OCI-M1 (cell line): Measurements from ENCODE around the gene TOR3A.
"Not testable (repeated sequence)": the region's sequence is repeated elsewhere in the genome, so short reads cannot be mapped to it uniquely, and the experiment has no call there.

Source experiments
- DNase-seq: peaks from one replicate; lab custom pipeline; 2025; lab: John Stamatoyannopoulos, UW

TOR3A gene

DNA sequence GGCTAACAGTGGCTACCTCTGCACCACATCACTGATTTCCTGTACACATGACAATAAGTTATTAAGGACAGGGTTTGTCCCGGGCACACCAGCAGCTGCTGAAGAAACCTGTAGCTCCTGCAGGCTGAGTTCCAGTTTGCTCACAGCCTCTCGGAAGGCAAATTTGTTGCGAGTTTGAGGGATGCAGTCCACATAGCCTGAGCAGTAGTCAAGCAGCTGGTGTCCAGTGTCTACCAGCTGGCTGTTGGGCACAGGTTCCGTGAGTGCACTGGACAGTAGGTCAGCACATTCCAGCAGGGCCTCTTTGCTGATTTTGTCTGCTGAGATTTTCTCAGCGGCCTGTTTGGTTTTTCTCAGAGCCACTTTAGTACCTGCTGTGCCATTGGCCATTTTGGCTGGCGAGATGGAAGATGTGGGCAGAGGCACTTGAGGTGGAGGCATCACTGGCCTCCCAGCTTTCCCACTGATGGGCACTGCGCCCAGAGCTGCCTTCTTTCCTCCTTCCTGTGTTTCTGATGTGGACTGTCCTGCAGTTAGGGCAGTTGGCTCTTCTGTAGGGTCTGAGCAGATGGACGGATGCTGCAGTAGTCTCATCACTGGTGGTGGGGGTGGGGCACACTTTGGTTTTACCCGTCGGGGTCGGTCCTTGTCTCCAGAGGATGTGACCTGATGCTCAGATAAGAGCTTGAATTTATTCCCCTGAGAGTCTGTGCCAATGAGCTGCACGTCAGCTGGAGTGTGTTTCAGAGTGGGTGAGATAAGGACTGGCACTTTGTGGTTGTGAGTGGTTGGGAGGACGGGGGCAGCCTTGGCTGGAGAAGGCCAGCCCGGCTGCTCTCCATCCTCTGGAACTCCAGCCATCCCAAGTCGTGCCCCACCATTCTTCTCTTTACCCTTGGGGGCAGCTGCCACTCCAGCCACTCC is 26.1 kb downstream of the TOR3A start:
- DNase-seq: no peak

DNA sequence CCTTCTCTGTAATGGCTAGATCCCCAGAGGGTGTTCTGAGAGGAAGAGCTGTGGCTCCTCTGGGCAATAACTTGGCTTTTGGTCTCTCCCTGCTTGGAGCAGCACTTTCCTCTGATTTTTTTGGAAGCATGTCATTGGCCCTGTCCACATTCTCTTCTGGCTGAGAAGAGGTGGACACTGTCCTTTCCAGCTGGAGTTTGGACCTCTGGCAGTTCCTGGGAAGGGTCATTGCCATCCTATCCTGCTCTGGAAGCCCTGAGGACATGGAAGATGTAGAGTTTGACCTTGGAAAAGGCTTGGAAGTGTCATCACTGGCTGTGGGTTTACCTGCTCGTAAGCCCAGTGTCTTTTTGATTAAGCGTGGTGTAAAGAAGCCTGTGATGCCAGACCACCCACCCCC is 26.8 kb downstream of the TOR3A start:
- DNase-seq: no peak

DNA sequence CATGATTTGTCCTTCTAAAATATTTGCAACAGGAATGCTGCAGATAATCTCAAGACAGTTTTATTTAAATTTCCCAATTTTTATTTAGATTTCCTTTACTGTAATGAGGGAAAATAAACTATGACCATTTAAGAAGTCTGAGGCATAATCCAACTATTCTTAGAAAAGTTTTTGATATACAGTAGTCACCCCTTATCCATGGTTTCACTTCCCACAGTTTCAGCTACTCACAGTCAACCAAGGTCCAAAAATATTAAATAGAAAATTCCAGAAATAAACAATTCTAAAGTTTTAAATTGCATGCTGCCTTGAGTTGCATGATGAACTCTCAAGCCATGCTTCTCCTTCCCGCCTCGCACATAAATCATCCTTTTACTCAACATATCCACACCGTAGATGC is 33.3 kb downstream of the TOR3A start:
- DNase-seq: no peak

DNA sequence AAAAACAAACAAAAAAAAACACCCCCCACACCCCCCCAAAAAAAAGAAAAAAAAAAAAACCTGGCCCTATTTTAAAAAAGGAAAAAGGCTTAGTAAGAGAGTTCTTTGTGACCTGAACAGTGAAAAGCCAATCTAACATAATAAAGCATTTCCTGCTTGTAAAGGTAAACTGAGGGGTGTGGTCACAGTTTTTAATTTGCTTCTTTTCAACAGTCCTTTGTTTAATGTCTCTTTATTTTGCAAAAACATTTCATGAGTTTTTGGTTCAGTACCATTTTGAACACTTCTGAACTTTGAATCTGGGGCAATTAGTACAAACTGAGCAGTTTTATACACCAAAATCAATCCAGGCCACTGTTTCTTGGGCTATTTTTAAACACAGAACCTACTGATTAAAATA is 37.6 kb downstream of the TOR3A start:
- DNase-seq: no peak

DNA sequence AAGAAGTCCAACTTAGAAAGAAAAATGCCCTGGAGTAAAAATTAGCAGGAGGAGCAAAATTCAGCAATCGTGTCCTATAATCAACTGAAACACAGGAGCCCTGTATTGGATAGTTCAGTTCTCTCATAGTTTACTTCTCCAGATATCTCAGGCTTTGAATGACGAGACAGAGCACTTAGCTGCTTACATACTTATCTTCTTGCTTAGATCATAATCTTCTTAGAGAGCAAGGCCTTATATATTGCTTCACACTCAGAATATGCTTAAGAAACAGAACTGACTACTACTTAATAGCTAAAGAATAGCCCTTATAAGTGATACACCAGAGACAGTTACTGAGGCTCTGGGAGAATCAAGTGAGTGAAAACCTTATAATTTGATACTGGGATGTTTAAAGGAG is 38.9 kb downstream of the TOR3A start:
- DNase-seq: no peak

DNA sequence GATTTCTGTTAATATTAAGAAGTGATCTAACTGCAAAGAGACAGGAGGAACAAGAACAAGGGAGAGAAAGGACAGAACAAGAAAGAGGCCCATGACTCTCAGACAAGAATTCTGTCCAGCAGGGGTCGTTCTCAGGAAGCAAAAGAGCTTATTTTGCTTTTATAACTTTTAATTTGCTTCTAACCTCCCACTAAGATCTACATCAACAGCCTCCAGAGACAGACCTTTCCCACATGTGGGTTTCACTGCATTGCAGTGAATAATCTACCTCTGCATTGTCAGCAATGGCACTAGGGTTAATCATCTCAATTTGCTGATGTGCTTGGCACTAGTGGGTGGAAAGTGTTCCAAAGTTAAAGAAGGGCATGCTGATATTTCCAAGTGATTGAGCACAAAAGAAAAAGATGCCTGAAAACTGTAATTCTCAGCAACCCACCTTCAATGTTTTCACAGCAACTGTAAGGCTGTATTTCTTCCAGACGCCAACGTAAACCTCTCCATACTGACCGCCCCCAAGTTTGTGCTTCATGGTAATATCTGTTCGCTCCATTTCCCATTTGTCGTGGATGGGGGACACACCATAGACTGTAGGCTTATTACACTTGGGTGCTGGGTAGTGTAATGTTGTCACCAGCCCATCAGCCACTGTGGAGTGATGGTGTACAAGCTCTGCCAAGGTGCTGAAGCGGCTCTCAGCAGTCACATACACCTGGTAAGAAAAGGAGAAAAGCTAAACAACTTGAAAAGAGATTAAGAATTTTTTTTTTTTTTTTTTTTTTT is 39.5 kb downstream of the TOR3A start:
- DNase-seq: peak; percentile 70

DNA sequence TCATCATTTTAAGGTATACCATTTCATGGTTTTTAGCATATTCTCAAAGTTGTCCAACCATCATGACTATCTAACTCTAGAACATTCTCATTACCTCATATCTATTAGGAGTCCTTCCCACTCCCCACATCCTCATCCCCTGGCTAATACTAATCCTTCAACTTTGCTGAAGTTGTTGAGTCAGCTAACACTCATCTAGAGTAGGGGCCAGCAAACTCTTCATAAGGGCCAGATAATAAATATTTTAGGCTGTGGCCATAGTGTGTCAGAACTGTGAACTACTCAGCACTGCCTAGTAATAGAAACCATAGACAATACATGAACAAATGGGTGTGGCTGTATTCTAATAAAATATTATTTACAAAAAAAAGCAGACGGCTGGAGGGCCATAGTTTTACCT is 43.0 kb downstream of the TOR3A start:
- DNase-seq: no peak

DNA sequence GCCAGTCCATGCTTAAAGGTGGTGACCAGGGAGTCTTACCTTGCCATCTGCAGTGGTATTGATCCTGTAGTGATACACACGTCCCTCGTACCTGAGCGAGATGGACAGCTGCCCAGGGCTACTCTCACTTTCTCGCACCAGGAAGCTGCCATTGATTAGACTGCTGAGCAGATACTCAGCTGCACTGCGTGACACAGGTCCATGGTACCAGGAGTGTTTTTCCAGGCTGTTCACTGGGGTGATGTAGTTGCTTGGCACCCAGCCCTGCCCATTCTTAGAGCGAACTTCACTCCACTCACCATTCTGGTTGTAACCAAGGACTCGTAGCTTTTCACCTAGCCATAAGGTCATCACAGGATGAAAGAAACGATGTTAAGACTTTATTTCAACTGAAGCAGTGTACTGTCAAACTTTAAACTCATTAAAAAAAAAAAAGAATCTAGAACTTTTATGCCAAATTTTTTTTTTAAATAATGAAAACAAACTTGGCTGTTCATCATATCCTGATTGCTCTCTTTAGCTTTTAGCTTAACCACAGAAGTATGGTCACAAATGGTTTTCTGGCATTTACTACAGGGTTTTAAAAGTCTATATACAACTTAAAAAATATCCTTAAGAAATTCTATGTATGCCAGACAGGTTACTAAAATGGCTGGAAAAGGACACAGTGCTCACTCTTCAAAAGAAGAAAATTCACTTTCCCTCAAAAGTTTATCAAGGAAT is 44.6 kb downstream of the TOR3A start:
- no peak for DNase-seq

DNA sequence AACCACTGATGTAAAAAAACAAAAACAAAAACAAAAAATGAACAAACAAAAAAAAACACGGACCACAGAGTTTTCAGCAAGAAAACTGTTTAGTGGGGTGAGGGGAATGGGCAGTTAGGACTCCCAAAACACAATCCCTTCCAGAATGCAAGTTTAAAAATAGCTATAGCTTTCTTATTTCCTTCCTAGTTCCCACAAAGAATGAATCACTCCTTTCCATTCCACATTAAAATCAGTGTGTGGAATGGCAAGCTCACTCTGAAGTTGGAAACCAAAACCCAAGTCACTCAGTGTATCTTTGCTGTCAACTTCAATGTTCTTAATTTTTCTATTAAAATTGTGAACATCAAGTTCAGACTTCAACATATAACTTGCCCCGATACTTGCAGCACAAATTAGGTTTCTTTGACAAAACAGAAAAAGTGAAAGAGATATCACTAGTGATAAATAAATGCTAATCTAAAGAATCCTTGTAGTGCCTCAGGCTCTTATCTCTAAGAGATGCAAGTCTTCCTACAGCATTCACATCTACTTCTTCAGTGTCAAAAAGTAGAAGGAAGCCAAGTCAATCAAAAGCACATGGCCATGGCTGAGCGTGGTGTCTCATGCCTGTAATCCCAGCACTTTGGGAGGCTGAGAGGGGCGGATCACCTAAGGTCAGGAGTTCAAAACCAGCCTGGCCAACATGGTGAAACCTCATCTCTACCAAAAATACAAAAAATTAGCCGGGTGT is 45.5 kb downstream of the TOR3A start:
- DNase-seq: no peak

DNA sequence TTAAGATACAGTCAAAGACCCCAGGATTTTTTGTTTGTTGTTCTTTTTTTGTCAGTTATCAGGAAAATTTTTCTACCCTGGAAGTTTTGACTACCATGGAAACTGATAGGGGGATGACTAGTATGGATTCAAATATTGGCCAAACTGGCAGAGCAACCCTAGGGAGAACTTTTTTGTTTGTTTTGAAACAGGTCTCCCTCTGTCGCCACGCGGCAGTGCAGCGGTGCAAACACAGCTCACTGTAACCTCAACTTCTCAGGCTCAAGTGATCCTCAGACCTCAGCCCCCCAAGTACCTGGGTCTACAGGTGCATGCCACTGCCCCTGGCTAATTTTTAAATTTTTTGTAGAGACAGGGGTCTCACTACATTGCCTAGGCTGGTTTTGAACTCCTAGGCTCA is 46.6 kb downstream of the TOR3A start:
- DNase-seq: no peak

DNA sequence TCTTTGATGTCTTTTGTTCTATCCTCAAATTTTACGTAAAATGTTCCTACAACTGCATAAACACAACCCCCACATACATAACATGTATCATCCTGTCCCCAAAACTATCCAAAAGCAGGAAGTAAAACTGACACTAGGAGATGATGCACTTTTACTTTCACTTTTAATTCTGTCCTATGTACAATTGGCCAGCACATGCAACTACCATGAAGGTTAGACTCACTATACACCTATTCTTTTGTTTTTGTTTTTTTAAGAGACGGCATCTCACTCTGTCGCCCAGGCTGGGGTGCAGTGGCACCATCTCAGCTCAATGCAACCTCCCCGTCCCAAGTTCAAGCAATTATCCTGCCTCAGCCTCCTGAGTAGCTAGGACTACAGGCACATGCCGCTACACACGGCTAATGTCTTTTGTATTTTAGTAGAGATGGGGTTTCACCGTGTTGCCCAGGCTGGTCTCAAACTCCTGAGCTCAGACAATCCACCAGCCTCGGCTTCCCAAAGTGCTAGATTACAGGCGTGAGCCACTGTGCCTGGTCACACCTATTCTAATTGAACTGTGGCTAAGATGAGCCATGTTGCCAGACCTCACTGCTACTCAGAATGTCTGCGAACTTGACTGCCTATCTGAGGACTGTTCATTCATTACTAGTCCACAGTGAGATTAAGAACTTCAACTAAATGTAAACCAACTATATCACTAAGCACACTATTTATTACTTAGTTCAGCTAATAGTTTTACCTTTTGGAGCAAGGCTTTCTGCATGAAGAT is 48.0 kb downstream of the TOR3A start:
- DNase-seq: peak; percentile 92

DNA sequence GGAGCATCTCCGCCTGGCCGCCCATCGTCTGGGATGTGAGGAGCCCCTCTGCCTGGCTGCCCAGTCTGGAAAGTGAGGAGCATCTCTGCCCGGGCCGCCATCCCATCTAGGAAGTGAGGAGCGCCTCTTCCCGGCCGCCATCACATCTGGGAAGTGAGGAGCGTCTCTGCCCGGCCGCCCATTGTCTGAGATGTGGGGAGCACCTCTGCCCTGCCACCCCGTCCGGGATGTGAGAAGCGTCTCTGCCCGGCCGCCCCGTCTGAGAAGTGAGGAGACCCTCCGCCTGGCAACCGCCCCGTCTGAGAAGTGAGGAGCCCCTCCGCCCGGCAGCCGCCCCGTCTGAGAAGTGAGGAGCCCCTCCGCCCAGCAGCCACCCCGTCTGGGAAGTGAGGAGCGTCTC is 53.3 kb downstream of the TOR3A start:
- DNase-seq: not testable (repeated sequence)

DNA sequence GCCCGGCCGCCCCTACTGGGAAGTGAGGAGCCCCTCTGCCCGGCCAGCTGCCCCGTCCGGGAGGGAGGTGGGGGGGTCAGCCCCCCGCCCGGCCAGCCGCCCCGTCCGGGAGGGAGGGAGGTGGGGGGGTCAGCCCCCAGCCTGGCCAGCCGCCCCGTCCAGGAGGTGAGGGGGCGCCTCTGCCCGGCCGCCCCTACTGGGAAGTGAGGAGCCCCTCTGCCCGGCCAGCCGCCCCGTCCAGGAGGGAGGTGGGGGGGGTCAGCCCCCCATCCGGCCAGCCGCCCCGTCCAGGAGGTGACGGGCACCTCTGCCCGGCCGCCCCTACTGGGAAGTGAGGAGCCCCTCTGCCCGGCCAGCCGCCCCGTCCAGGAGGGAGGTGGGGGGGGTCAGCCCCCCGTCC is 53.8 kb downstream of the TOR3A start:
- not testable (repeated sequence) for DNase-seq

DNA sequence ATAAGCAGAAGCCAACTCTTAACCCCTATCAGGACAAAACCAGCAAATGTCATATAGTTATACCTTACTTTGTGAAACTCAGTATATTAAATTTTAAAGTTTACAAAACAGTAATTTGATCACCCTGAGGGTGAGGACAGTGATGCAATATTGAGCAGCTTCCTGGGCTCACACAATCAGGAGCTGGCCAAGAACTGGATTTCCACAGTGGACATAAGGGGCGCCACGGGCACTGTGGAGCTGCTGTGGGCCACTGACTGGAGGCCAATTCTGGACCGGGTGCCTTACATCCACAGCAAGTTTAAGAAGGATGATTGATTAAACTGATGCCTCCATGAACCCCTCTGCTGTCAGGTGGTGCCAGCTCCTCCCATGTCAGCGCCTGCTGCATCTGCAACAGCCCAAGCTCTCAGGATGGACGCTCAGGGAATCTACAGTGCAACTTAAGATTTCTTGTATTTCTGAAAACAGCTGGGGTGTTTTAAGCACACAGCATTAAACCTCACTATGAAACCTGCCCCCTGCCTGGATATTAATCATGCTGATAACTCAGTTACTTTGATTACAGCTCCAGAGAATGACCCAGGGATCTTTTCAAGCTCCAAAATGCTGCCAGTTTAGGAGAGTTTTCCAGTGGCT is 55.9 kb downstream of the TOR3A start:
- no peak for DNase-seq

DNA sequence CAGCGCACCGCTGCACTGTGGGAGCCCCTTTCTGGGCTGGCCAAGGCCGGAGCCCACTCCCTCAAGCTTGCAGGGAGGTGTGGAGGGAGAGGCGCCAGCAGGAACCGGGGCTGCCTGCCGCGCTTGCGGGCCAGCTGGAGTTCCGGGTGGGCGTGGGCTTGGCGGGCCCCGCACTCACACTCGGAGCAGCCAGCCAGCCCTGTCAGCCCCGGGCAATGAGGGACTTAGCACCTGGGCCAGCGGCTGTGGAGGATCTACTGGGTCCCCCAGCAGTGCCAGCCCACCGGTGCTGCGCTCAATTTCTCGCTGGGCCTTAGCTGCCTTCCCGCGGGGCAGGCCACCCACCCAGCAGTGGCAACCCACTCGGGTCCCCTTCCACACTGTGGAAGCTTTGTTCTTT is 56.9 kb downstream of the TOR3A start:
- not testable (repeated sequence) for DNase-seq

DNA sequence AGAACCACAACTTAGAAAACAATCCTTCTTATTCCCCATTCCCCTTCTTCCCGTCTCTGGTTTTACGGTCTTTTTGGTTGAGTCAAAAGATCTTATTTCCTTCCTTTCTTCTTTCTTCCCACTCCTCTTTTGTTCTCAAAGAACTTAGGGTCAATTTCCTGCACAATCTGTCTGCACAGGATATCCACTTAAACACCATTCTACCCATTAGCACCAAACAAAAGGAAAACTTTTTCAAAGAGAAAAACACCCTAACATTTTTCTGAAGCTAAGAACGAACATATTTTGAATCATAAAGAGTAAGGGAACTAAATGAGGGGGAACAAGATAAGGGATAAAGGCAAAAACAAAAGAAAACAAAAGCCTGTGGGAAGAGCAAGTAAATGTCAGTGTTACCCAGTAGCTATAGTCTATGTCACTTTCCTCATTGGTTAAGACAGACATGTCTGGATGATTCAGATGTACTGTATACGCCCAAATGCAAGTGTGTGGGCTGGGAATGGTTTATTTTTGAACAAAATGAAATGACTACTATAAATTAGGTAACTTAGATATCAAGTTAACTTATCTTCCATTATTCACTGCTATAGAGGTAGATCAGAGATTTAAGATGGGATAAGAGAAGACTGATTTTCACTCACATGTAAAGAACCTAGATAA is 59.9 kb downstream of the TOR3A start:
- DNase-seq: peak; percentile 65

DNA sequence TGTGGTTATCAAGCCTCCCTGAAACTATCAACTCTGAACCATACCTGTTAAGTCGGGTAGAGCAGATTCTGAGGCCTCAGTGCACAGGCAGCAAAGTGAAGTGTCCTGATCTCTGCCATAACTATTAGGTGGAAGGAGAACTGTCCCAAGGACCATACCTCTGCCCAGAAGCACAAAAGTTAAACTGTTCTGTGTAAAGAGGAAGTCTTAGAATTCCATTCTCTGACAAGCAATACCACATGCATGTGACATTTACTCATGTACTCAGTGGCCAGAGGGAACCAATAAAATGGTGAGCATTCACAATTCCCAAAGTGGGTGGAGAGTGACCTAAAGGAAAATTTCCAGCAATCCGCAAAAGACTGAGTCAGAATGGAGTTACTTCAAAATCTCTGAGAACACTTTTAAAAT is 61.0 kb downstream of the TOR3A start:
- DNase-seq: peak; percentile 89

DNA sequence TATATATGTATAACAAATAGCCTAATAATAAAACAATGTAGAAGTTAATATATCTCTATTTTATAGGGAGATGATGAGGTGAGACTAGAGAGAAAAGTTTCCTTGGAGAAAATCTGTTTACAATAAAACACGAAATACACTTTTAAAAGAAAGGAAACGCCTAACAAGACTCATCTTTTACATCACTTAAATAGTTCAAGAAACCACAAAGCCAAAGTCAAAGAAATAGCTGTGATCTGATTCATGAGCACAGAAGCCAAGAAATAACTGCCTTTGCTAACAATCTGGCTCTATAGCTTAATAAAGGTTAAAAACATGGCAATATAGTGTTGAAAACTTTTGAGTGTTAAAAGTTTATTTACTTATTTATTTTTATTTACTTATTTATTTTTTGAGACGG is 61.5 kb downstream of the TOR3A start:
- DNase-seq: peak; percentile 50

DNA sequence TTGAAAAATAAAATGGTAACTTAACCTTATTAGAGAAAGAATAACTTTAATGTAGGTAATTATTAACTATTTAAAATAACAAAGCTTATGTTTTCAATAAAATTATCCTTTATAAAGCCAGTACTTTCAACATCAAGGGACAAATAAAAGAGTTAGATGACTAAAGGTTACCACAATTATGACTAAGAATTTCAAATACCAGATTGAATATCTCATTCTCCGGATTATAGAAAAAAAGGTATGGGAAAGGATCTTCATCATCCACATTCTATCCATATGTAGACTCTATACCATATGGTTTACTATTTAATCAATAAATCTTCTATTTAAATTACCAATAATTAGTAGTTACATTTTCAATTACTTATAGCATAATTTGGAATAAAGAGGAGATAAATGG is 62.8 kb downstream of the TOR3A start:
- no peak for DNase-seq

DNA sequence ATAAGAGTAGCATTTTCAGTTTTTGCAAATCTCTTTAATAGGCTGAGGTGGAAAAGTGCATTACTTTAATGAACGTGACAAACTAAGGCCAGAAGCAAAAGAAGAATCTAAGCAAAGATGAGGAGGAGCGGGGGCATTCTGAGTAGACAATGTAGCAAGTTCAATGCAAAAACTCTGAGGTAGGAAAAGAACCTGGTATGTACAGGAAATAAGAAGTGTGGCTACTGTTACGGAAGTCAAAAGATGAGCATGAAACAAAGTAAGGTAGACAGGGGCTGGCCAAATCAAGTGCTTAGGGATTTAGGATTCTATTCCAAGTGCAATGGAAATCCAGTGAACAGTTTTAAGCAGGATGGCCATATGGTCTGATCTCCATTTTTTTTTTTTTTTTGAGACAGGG is 63.7 kb downstream of the TOR3A start:
- DNase-seq: no peak
